Right atrium auricular region (tissue), 2 donors: ENCODE results near the gene PLA2G5. TPM values are rescaled to one million over a fixed set of nuclear protein-coding genes. Genes with fewer than 3 reads are reported as not detected.

Source experiments
- DNase-seq: peaks from one replicate; pipeline ENCODE4 v3.0.0-alpha.2; 2019; ENCODE audit warnings: low spot score
- H3K27ac ChIP-seq, 2 donors: fragments of 200-600 bp; sonication (generic); 1 replicate in 1 of 2; 2 replicates in 1 of 2; pipeline ENCODE4 v1.5.1; 2016 to 2019
- H3K27me3 ChIP-seq, 2 donors: fragments of 200-600 bp; sonication (generic); one replicate each; pipeline versions ENCODE4 v1.5.1 to v1.6.0; 2017 to 2019
- H3K36me3 ChIP-seq: fragments of 200-600 bp; sonication (generic); one replicate; pipeline ENCODE4 v1.5.1; 2016
- H3K4me1 ChIP-seq, 2 donors: fragments of 200-600 bp; sonication (generic); one replicate each; pipeline versions ENCODE4 v1.5.1 to v1.6.0; 2017 to 2019
- H3K4me3 ChIP-seq, 2 donors: fragments of 200-600 bp; sonication (generic); 1 replicate in 1 of 2; 2 replicates in 1 of 2; pipeline ENCODE4 v1.5.1; 2017 to 2019; ENCODE audit warnings: mild to moderate bottlenecking in 1 of 2, moderate library complexity in 1 of 2
- H3K9me3 ChIP-seq, 2 donors: fragments of 200-600 bp; sonication (generic); one replicate each; pipeline ENCODE4 v1.5.1; 2019
- CTCF ChIP-seq, 2 donors: fragments of 200-600 bp; sonication (generic); IDR thresholded peaks; one replicate each; pipeline ENCODE4 v1.5.1; 2019; ENCODE audit warnings: antibody characterized with exemption in 2 of 2
- total RNA-seq, 2 donors: library from RNA; depleted of rRNA; stranded (reverse); fragments of >200 nt; gene quantifications; one replicate each; pipeline ENCODE4 v1.1.0, GENCODE V29; 2016

Gene PLA2G5
- total RNA-seq, 2 donors from 2014 or later: 115 to 149 TPM

DNA sequence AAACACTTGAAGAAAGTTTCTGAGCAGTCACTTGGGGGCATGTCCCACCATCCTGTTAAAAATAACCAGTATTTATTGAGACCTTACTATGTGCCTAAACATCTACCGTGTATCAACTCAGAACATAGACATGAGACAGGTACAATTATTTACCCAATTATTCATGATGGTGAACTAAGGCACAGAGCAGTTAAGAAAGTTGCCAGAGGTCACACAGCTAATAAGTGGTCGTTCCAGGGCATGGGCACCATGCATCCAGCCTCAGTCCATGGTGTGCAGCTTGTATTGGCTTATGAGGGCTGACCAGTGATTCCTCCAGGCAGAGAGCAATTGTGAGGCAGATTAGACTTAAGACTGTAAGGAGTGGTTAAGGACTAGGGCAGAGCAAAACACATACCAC, 5.4 kb downstream of the PLA2G5 start:
- no peaks in the 10 kb centered on the region for H3K27me3 ChIP-seq

GRCh38 chr1:20076223-20076622, 6.2 kb downstream of the PLA2G5 start:
- peaks cover 33% of the 10 kb centered on the region for H3K36me3 ChIP-seq
- H3K4me3 ChIP-seq: no peak overlapping the region
- H3K27me3 ChIP-seq: no peaks in the 10 kb centered on the region
- H3K9me3 ChIP-seq: no peaks in the 10 kb centered on the region
- no peak overlapping the region for H3K27ac ChIP-seq
- DNase-seq: no peak
- no peak for TF ChIP-seq CTCF (IDR thresholded peaks at IDR 0.05)
- H3K4me1 ChIP-seq: peaks cover 3 to 81% of the 10 kb centered on the region in 2 donors

More for the DNA sequence above, 5.4 kb downstream of the PLA2G5 start:
- DNase-seq: peak; percentile 43
- Histone ChIP-seq H3K9me3 (no peaks in the 10 kb centered on the region), H3K4me3 (no peak overlapping the region), H3K36me3 (peaks cover 32% of the 10 kb centered on the region), H3K27ac (peak overlapping the region in 1 of 2 donors; percentile 91), H3K4me1 (peaks cover 3 to 74% of the 10 kb centered on the region in 2 donors)
- no peak for TF ChIP-seq CTCF (IDR thresholded peaks at IDR 0.05)

- Histone ChIP-seq H3K27me3 (no peaks in the 10 kb centered on the region), H3K36me3 (peaks cover 36% of the 10 kb centered on the region), H3K27ac (peak overlapping the region in 1 of 2 donors; percentile 7), H3K4me3 (no peak overlapping the region), H3K9me3 (no peaks in the 10 kb centered on the region), H3K4me1 (peaks cover 3 to 82% of the 10 kb centered on the region in 2 donors)
- TF ChIP-seq CTCF (IDR thresholded peaks at IDR 0.05): no peak
- DNase-seq: peak; percentile 38
Measured at GRCh38 chr1:20076710-20077461, 6.9 kb downstream of the PLA2G5 start.

- Histone ChIP-seq H3K36me3 (peaks cover 39% of the 10 kb centered on the region), H3K27me3 (no peaks in the 10 kb centered on the region), H3K9me3 (no peaks in the 10 kb centered on the region), H3K27ac (peak overlapping the region in 1 of 2 donors; percentile 16), H3K4me1 (peaks cover 3 to 81% of the 10 kb centered on the region in 2 donors), H3K4me3 (no peak overlapping the region)
- no peak for DNase-seq
- TF ChIP-seq CTCF (IDR thresholded peaks at IDR 0.05): no peak
Measured at GRCh38 chr1:20078171-20078651, 8.2 kb downstream of the PLA2G5 start.

DNA sequence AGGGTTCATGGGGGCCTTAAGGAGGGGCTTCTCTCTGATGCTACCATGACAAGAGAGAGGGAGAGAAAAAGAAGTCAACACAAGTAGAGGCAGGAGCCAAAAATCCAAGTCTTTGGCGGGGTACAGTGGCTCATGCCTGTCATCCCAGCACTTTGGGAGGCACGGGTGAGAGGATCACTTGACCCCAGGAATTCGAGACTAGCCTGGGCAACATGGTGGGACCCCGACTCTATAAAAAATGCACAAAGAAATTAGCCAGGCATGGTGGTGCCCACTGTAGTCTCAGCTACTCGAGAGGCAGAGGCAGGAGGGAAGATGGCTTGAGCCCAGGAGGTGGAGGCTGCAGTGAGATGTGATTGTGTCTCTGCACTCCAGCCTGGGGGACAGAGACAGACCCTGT, 8.7 kb downstream of the PLA2G5 start:
- Histone ChIP-seq H3K27me3 (no peaks in the 10 kb centered on the region), H3K36me3 (peaks cover 39% of the 10 kb centered on the region), H3K4me3 (no peak overlapping the region), H3K27ac (peak overlapping the region in 1 of 2 donors; percentile 35), H3K4me1 (peaks cover 3 to 81% of the 10 kb centered on the region in 2 donors), H3K9me3 (no peaks in the 10 kb centered on the region)
- TF ChIP-seq CTCF (IDR thresholded peaks at IDR 0.05): no peak
- DNase-seq: no peak
